ENCODE measurements around the gene TRA2A.

- TF ChIP-seq CTCF (IDR thresholded peaks at IDR 0.05; ENCODE audit: low read depth, low read length, poor library complexity, severe bottlenecking): no peak
- no peak for TF ChIP-seq EZH2phosphoT487 (IDR thresholded peaks at IDR 0.05; ENCODE audit: borderline replicate concordance, low read length)
Measured at GRCh38 chr7:23486002-23486773, 45.6 kb downstream of the TRA2A start.
